Stimulated activated memory B cell treated with anti-CD40 and anti-IgM and Interleukin-4, amounts not matched to agents 10 μg/mL and 1 μg/mL and 100 μg/mL, for 72 hours (primary cell): ENCODE data around the gene UCHL3.

Experiments used
- ATAC-seq: fragments of 150-1000 bp; cut with Tn5 transposase; 2 replicates; pipeline ENCODE4 v1.10.0; 2021
- H3K27ac Mint-ChIP-seq: one replicate; pipeline ENCODE4 v1.8.0; 2022; ENCODE audit warnings: mild to moderate bottlenecking, mixed read lengths
- H3K27me3 Mint-ChIP-seq: one replicate; pipeline ENCODE4 v1.8.0; 2022; ENCODE audit warnings: mixed read lengths
- H3K36me3 Mint-ChIP-seq: one replicate; pipeline ENCODE4 v1.8.0; 2022; ENCODE audit warnings: mixed read lengths
- H3K4me1 Mint-ChIP-seq: one replicate; pipeline ENCODE4 v1.8.0; 2022; ENCODE audit warnings: mixed read lengths
- H3K4me3 Mint-ChIP-seq: one replicate; pipeline ENCODE4 v1.8.0; 2022; ENCODE audit warnings: mild to moderate bottlenecking, moderate library complexity, mixed read lengths
- H3K9me3 Mint-ChIP-seq: one replicate; pipeline ENCODE4 v1.8.0; 2022; ENCODE audit warnings: mixed read lengths

Gene UCHL3

DNA sequence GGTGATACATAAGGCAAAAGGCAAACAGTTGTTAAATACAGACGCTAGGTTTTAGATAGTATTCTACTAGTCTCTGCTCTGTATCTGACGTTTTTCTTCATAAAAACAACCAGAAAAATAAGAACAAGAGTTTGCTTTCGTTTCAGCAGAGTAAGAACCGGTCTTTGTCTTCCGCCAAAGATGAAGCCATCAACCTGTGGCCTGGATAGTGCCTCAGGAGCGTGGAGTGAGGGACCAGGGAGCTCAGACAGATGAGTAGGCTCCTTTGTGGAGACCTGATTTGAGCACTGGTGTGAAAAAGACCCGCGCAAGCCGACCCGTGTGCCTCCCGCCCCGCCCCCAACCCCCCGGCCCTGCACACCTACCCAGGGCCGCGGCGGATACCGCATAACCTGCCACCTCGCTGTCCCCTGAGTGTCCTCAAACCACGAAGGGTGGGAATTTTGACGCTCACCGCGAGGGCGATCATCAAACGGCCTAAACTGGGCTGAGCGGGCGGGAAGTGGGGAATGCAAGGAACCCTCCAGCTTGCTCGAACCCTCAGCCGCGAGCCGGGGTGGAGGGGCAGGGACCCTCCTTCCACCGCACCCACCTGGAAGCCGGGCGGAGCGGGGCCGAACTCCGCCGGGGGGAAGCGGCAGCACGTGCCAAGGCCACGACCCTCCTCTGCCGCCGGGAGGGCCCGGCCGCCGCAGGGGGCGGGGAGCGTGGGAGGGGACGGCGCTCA, 85.7 kb downstream of the UCHL3 start:
- peak overlapping the region; percentile 53 for H3K27ac Mint-ChIP-seq
- ATAC-seq: peak; percentile 14
- H3K4me1 Mint-ChIP-seq: peaks cover 6% of the 10 kb centered on the region
- H3K36me3 Mint-ChIP-seq: no peaks in the 10 kb centered on the region
- H3K4me3 Mint-ChIP-seq: peak overlapping the region; percentile 79
- H3K27me3 Mint-ChIP-seq: no peaks in the 10 kb centered on the region
- no peaks in the 10 kb centered on the region for H3K9me3 Mint-ChIP-seq

DNA sequence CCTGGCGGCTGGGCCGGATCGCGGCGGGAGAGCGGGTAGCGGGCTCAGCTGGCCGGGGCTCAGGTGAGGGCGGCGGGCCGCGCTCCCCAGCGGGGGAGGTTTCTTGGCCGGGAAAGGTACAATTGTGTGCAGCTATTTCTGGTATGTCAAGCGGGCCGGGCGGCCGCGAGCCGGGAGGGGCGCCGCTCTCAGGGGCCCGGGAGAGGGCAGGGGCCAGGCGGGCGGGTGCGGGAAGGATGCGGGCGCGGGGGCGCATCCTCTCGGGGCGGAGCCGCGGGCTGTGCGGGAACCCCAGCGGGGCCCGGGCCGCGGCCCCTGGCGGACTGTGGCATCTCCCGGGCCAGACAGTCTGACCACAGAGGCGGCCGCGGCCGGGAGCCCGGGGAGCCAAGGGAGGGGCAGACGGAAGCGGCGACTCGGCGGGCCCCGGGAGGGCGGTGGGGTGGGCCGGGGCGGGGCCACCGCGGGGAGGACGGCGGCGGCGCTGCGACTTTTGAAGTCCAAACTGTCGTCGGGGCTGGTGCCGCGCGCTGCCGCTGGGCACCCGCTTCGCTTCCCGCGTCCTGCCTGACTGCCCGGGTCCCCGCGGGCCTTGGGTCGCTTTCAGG, 86.3 kb downstream of the UCHL3 start, which contains the start of gene LMO7:
TSS of gene LMO7 (plus strand) at position 503 of the 608 bp plus-strand sequence. CDS start 328 bp downstream, outside the sequence.
- H3K9me3 Mint-ChIP-seq: no peaks in the 10 kb centered on the region
- no peaks in the 10 kb centered on the region for H3K27me3 Mint-ChIP-seq
- no peaks in the 10 kb centered on the region for H3K36me3 Mint-ChIP-seq
- peak within 1 kb of the TSS; percentile 35 for H3K27ac Mint-ChIP-seq
- H3K4me3 Mint-ChIP-seq: peak within 1 kb of the TSS; percentile 79
- peak; percentile 81 for ATAC-seq
- H3K4me1 Mint-ChIP-seq: peaks cover 6% of the 10 kb centered on the region

DNA sequence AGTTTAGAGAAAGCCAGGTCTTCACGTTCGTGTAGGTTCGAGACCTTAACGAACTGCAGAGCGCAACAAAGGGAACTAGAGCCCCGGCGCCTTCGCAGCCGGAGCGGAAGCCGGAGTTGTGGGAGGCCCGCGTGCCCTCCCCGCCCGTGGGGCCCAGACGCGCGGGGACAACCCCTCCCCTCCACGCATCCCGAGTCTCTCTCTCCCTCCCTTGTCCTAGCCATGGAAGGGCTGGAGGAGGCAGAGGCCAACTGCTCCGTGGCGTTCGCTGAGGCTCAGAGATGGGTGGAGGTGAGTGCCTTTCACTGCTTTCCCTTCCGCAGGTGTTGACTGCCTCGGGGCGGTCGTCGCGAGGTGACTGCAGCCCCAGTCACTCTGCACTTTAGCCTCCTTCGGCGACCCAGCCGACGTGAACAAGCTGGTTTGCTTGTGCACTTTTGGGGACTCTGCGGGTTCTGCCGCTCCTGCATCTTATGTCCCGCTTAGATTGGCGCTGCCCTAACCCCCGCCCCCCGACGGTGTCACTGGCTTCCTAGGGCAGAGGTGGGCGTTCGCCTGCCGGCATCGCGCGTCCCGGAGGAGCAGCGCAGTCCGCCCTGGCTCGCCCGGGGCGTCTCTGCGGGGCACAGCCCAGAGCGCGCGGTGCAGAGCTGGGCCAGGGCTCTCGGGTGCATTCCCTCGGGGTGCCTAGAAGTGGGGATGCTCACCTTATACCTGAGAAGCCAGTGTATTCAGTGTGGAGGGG, 87.0 kb downstream of the UCHL3 start:
- Mint-ChIP-seq H3K9me3 (no peaks in the 10 kb centered on the region), H3K27me3 (no peaks in the 10 kb centered on the region), H3K36me3 (no peaks in the 10 kb centered on the region), H3K27ac (peak overlapping the region; percentile 35), H3K4me1 (peaks cover 6% of the 10 kb centered on the region), H3K4me3 (peak overlapping the region; percentile 79)
- peak; percentile 70 for ATAC-seq

GRCh38 chr13:75637181-75637750, 87.7 kb downstream of the UCHL3 start:
- Mint-ChIP-seq H3K9me3 (no peaks in the 10 kb centered on the region), H3K4me1 (peaks cover 6% of the 10 kb centered on the region), H3K27me3 (no peaks in the 10 kb centered on the region), H3K36me3 (no peaks in the 10 kb centered on the region), H3K4me3 (peak overlapping the region; percentile 29), H3K27ac (peak overlapping the region; percentile 35)
- no peak for ATAC-seq

GRCh38 chr13:75639454-75639853, 89.9 kb downstream of the UCHL3 start:
- Mint-ChIP-seq H3K27ac (no peak overlapping the region), H3K27me3 (no peaks in the 10 kb centered on the region), H3K9me3 (no peaks in the 10 kb centered on the region), H3K36me3 (no peaks in the 10 kb centered on the region), H3K4me1 (peaks cover 6% of the 10 kb centered on the region), H3K4me3 (no peak overlapping the region)
- ATAC-seq: no peak

GRCh38 chr13:75641026-75641425, 91.4 kb downstream of the UCHL3 start:
- no peaks in the 10 kb centered on the region for H3K27me3 Mint-ChIP-seq
- no peaks in the 10 kb centered on the region for H3K9me3 Mint-ChIP-seq
- H3K4me3 Mint-ChIP-seq: no peak overlapping the region
- H3K27ac Mint-ChIP-seq: no peak overlapping the region
- peaks cover 1% of the 10 kb centered on the region for H3K36me3 Mint-ChIP-seq
- peaks cover 7% of the 10 kb centered on the region for H3K4me1 Mint-ChIP-seq
- ATAC-seq: no peak

DNA sequence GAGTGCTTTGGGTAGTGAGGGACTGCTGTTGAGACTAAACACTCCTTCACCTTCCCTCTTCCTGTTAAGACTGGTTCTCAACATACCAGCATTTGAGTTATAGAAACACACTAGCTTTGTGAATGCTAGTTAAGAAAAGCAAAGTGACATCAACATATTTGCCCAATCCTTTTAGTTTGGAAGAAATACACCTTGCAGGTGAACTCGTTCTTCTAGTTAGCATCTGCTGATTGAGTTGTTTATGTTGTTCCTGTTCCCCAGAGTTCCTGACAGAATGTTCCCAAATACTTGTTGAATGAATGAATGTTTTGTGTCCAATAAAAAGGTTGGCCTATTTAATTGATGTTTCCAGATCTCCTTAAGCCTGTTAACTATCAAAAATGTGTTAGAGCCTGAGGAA, 93.6 kb downstream of the UCHL3 start:
- Mint-ChIP-seq H3K4me3 (no peak overlapping the region), H3K36me3 (peaks cover 4% of the 10 kb centered on the region), H3K4me1 (peaks cover 16% of the 10 kb centered on the region), H3K27me3 (no peaks in the 10 kb centered on the region), H3K27ac (no peak overlapping the region), H3K9me3 (no peaks in the 10 kb centered on the region)
- no peak for ATAC-seq

GRCh38 chr13:75643693-75644092, 94.1 kb downstream of the UCHL3 start:
- Mint-ChIP-seq H3K36me3 (peaks cover 4% of the 10 kb centered on the region), H3K9me3 (no peaks in the 10 kb centered on the region), H3K27ac (no peak overlapping the region), H3K4me1 (peaks cover 16% of the 10 kb centered on the region), H3K4me3 (no peak overlapping the region), H3K27me3 (no peaks in the 10 kb centered on the region)
- no peak for ATAC-seq

GRCh38 chr13:75645141-75645540, 95.5 kb downstream of the UCHL3 start:
- Mint-ChIP-seq H3K4me1 (peaks cover 16% of the 10 kb centered on the region), H3K4me3 (no peak overlapping the region), H3K36me3 (peaks cover 4% of the 10 kb centered on the region), H3K9me3 (no peaks in the 10 kb centered on the region), H3K27me3 (no peaks in the 10 kb centered on the region), H3K27ac (no peak overlapping the region)
- no peak for ATAC-seq

- no peaks in the 10 kb centered on the region for H3K27me3 Mint-ChIP-seq
- peak overlapping the region; percentile 63 for H3K27ac Mint-ChIP-seq
- H3K4me3 Mint-ChIP-seq: no peak overlapping the region
- ATAC-seq: peak; percentile 84
- peaks cover 9% of the 10 kb centered on the region for H3K36me3 Mint-ChIP-seq
- peaks cover 16% of the 10 kb centered on the region for H3K4me1 Mint-ChIP-seq
- no peaks in the 10 kb centered on the region for H3K9me3 Mint-ChIP-seq
Observed at GRCh38 chr13:75647126-75647784, 97.7 kb downstream of the UCHL3 start.

GRCh38 chr13:75648446-75648845, 98.9 kb downstream of the UCHL3 start:
- Mint-ChIP-seq H3K27ac (no peak overlapping the region), H3K27me3 (no peaks in the 10 kb centered on the region), H3K4me3 (no peak overlapping the region), H3K9me3 (no peaks in the 10 kb centered on the region), H3K4me1 (peaks cover 16% of the 10 kb centered on the region), H3K36me3 (peaks cover 9% of the 10 kb centered on the region)
- ATAC-seq: no peak

DNA sequence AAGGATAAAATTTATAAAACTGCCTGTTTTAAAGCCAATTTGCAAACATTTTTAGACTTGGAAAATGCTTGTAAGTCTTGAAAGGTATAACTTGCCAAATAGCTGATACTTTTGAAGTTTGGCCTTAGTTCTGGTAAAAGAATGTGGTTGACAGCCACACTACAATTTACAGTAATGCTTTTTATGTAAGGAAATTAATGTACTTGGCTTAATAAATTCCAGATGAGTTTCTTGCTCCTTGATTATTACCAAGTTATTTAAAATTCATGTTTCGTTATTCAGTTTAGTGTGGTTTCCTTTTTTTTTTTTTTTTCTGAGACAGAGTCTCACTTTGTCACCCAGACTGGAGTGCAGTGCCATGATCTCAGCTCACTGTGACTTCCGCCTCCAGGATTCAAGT, 101.4 kb downstream of the UCHL3 start:
- H3K27ac Mint-ChIP-seq: no peak overlapping the region
- peaks cover 8% of the 10 kb centered on the region for H3K36me3 Mint-ChIP-seq
- peaks cover 15% of the 10 kb centered on the region for H3K4me1 Mint-ChIP-seq
- no peak overlapping the region for H3K4me3 Mint-ChIP-seq
- no peak for ATAC-seq
- no peaks in the 10 kb centered on the region for H3K9me3 Mint-ChIP-seq
- no peaks in the 10 kb centered on the region for H3K27me3 Mint-ChIP-seq

DNA sequence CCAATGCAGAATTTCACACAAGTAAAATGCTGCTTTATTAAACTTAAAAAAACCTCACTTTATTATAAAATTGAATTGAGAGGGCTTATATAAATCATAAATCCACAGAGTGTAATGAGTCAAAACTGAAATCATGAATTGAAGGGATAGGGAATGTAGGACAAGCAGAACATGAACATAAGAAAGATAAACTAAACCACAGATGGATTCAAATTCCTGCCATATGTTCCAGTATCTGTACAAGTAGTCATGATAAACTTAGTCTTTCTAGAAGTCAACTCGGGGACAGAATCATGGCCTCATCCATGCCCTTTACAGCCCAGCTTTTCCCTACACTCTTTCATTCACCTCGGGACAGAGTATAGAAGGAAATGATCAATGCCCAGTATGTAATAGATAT, 103.1 kb downstream of the UCHL3 start:
- no peak for ATAC-seq
- Mint-ChIP-seq H3K27ac (no peak overlapping the region), H3K9me3 (no peaks in the 10 kb centered on the region), H3K36me3 (peaks cover 5% of the 10 kb centered on the region), H3K4me1 (no peaks in the 10 kb centered on the region), H3K27me3 (no peaks in the 10 kb centered on the region), H3K4me3 (no peak overlapping the region)
